ENCODE data around the gene ACOT6. TPM values are rescaled to one million over a fixed set of nuclear protein-coding genes. Genes with fewer than 3 reads are reported as not detected.
"Not testable (repeated sequence)": the region's sequence is repeated elsewhere in the genome, so short reads cannot be mapped to it uniquely, and the experiment has no call there.

The ACOT6 gene
- polyA plus RNA-seq, 1 experiment = not detected

- ChIA-PET CTCF (interaction anchor here (0.7 to 1.4 kb wide), 4 partner anchors 11 to 133 kb away, joined by 3 to 11 read pairs (median 4); no protein-coding TSS in a partner anchor), POLR2A (no interaction called here)
- TF ChIP-seq, protein P1, sequence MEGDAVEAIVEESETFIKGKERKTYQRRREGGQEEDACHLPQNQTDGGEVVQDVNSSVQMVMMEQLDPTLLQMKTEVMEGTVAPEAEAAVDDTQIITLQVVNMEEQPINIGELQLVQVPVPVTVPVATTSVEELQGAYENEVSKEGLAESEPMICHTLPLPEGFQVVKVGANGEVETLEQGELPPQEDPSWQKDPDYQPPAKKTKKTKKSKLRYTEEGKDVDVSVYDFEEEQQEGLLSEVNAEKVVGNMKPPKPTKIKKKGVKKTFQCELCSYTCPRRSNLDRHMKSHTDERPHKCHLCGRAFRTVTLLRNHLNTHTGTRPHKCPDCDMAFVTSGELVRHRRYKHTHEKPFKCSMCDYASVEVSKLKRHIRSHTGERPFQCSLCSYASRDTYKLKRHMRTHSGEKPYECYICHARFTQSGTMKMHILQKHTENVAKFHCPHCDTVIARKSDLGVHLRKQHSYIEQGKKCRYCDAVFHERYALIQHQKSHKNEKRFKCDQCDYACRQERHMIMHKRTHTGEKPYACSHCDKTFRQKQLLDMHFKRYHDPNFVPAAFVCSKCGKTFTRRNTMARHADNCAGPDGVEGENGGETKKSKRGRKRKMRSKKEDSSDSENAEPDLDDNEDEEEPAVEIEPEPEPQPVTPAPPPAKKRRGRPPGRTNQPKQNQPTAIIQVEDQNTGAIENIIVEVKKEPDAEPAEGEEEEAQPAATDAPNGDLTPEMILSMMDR (IDR thresholded peaks at IDR 0.05; ENCODE audit: insufficient read depth, low read depth, low read length) = no peak
- Histone ChIP-seq H3K27me3 (ENCODE audit: control insufficient read depth, insufficient read depth, low read length) (no peaks in the 10 kb centered on the region), H3K36me3 (ENCODE audit: control insufficient read depth, insufficient read depth, low read length) (no peaks in the 10 kb centered on the region), H3K4me3 (ENCODE audit: low read depth, low read length) (peak within 1 kb of the TSS; percentile 88)
- DNase-seq (ENCODE audit: low read depth) = peak; percentile 44
These were observed 32.4 kb downstream of the ACOT6 start, which contains the start of gene DNAL1 for GRCh38 chr14:73644531-73645247. DNAL1 (plus strand) TSS chr14:73644986; CDS start chr14:73645040, 54 bp downstream.

DNA sequence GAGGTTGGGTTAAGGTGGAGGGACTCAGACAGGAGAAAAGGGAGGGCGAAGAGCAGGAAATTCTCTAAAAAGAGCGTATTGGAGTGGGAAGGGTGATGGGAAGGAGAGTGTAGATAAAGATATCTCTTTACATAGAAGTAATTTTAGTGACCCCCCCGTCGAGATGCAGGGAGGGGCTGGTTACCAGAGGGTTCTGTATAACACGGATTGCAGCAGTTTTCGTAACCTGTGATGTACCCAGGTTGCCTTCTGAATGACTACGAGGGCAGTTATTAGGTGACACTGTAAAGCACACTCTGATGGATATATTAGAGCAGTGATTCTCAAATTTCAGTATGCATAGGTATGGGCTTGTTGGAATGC lies 32.9 kb downstream of the ACOT6 start:
- DNase-seq (ENCODE audit: low read depth) = no peak
- peak overlapping the region; percentile 88 for H3K4me3 ChIP-seq (ENCODE audit: low read depth, low read length)
- no peaks in the 10 kb centered on the region for H3K36me3 ChIP-seq (ENCODE audit: control insufficient read depth, insufficient read depth, low read length)
- H3K27me3 ChIP-seq (ENCODE audit: control insufficient read depth, insufficient read depth, low read length) = no peaks in the 10 kb centered on the region
- TF ChIP-seq, protein P1 (IDR thresholded peaks at IDR 0.05; ENCODE audit: insufficient read depth, low read depth, low read length) = no peak
- CTCF ChIA-PET = interaction anchor here (1.2 to 1.4 kb wide), 2 partner anchors 17 to 42 kb away, joined by 3 to 4 read pairs; no protein-coding TSS in a partner anchor
- POLR2A ChIA-PET = no interaction called here

DNA sequence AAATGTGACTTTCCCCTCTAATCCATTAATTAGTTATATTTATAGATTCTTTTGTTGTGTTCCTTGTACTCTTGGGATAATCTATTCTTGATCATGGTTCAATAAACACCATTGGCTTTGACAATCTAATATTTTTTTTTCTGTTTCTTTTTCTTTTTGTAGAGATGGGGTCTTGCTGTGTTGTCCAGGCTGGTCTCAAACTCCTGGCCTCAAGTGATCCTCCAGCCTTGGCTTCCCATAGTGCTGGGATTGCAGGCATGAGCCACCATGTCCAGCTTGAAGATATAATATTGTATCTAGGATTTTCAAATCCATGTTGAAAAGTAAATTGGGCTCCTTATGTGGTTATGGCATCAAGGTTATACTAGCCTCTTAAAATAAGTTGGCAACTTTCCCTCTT lies 38.7 kb downstream of the ACOT6 start:
- TF ChIP-seq, protein P1 (IDR thresholded peaks at IDR 0.05; ENCODE audit: insufficient read depth, low read depth, low read length) = no peak
- ChIA-PET POLR2A (no interaction called here), CTCF (interaction anchor here (0.7 to 1.5 kb wide), 3 partner anchors 11 to 143 kb away, joined by 3 to 4 read pairs (median 3); no protein-coding TSS in a partner anchor)

GRCh38 chr14:73655851-73656250 lies 43.5 kb downstream of the ACOT6 start:
- DNase-seq (ENCODE audit: low read depth) = no peak
- H3K36me3 ChIP-seq (ENCODE audit: control insufficient read depth, insufficient read depth, low read length) = peaks cover 4% of the 10 kb centered on the region
- CTCF ChIA-PET = interaction anchor here (1.5 kb wide), 1 partner anchor 23 kb away, joined by 5 read pairs; no protein-coding TSS in a partner anchor
- H3K4me3 ChIP-seq (ENCODE audit: low read depth, low read length) = no peak overlapping the region
- TF ChIP-seq, protein P1 (IDR thresholded peaks at IDR 0.05; ENCODE audit: insufficient read depth, low read depth, low read length) = no peak
- POLR2A ChIA-PET = no interaction called here
- no peaks in the 10 kb centered on the region for H3K27me3 ChIP-seq (ENCODE audit: control insufficient read depth, insufficient read depth, low read length)

More for the DNA sequence above, 38.7 kb downstream of the ACOT6 start:
- Histone ChIP-seq H3K27me3 (ENCODE audit: control insufficient read depth, insufficient read depth, low read length) (no peaks in the 10 kb centered on the region), H3K4me3 (ENCODE audit: low read depth, low read length) (no peak overlapping the region), H3K36me3 (ENCODE audit: control insufficient read depth, insufficient read depth, low read length) (peaks cover 3% of the 10 kb centered on the region; the same call in 1 of the 2 replicates)
- DNase-seq (ENCODE audit: low read depth) = no peak

DNA sequence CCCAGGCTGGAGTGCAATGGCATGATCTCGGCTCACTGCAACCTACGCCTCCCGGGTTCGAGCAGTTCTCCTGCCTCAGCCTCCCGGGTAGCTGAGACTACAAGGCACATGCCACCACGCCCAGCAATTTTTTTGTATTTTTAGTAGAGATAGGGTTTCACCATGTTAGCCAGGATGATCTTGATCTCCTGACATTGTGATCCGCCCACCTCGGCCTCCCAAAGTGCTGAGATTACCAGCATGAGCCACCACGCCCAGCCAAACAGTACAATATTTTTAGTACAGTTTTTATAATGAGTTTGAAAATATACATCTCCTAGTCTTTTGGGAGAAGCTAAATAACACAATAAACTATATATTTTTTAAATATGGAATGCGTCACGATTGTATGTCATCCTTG lies 46.9 kb downstream of the ACOT6 start:
- POLR2A ChIA-PET; DNase-seq (ENCODE audit: low read depth); H3K36me3 ChIP-seq (ENCODE audit: control insufficient read depth, insufficient read depth, low read length); H3K4me3 ChIP-seq (ENCODE audit: low read depth, low read length); H3K27me3 ChIP-seq (ENCODE audit: control insufficient read depth, insufficient read depth, low read length); CTCF ChIA-PET: not testable (repeated sequence)

Data from BJ (cell line).